NT2/D1 (cell line): ENCODE results near the gene CCDC102B.

Source experiments
- SUZ12 ChIP-seq: IDR thresholded peaks from 2 replicates; pipeline ENCODE4 v1.6.1; 2011; ENCODE audit not compliant: insufficient read length, insufficient read depth; ENCODE audit errors: extremely low read depth
- YY1 ChIP-seq: IDR thresholded peaks from 2 replicates; pipeline ENCODE4 v1.6.1; 2011; ENCODE audit not compliant: insufficient read length, insufficient read depth
- ZNF274 ChIP-seq: IDR thresholded peaks from 2 replicates; pipeline ENCODE4 v1.6.1; 2011; ENCODE audit warnings: mild to moderate bottlenecking, low read depth, low read length

GRCh38 chr18:68991286-68991685 lies 193.4 kb downstream of the CCDC102B start:
- TF ChIP-seq SUZ12 = no peak
- TF ChIP-seq YY1 = no peak
- no peak for TF ChIP-seq ZNF274
